ENCODE data around the gene COPG2.
"Not testable (repeated sequence)": the region's sequence is repeated elsewhere in the genome, so short reads cannot be mapped to it uniquely, and the experiment has no call there.

The COPG2 gene

GRCh38 chr7:130570144-130570543 lies 98.4 kb downstream of the COPG2 start:
- in situ Hi-C loops (cut with MboI; ENCODE audit: low sequenced_read_pairs) = not testable (repeated sequence)

- in situ Hi-C loops (cut with MboI; ENCODE audit: low sequenced_read_pairs) = no loop called here
Measured at GRCh38 chr7:130566898-130567280, 101.7 kb downstream of the COPG2 start.

DNA sequence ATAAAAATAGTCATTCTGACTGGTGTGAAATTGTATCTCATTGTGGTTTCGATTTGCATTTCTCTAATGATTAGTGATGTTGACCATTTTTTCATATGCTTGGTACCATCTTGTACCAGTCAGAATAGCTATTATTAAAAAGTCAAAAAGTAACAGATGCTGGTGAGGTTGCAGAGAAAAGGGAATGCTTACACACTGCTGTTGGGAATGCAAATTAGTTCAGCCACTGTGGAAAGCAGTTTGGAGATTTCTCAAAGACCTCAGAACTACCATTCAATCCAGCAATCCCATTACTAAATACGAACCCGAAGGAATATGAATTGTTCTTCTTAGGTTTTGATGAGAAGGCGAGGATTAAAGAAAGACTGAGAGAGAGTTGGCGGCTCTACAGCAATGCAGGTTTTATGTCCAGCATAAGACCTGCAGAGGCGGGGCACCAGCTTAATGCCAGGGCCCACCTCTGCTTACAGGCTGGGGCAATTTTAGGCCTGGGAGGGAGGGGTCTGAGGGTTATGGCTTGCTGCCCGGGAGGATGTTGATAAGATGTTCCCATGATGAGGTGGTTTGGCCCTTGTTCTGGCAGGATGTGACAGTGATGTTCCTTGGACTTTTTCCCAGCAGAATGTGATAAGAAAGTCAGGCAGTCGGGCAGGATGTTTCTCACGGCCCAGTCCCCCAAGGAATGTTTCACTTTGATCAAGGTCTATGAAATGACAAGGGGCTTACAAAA lies 102.2 kb downstream of the COPG2 start:
- in situ Hi-C loops (cut with MboI; ENCODE audit: low sequenced_read_pairs) = no loop called here

GRCh38 chr7:130560972-130561371 lies 107.6 kb downstream of the COPG2 start:
- in situ Hi-C loops (cut with MboI; ENCODE audit: low sequenced_read_pairs) = no loop called here

GRCh38 chr7:130559184-130559583 lies 109.4 kb downstream of the COPG2 start:
- in situ Hi-C loops (cut with MboI; ENCODE audit: low sequenced_read_pairs) = no loop called here

- in situ Hi-C loops (cut with MboI; ENCODE audit: low sequenced_read_pairs) = no loop called here
Measured at GRCh38 chr7:130554481-130554880, 114.1 kb downstream of the COPG2 start.

DNA sequence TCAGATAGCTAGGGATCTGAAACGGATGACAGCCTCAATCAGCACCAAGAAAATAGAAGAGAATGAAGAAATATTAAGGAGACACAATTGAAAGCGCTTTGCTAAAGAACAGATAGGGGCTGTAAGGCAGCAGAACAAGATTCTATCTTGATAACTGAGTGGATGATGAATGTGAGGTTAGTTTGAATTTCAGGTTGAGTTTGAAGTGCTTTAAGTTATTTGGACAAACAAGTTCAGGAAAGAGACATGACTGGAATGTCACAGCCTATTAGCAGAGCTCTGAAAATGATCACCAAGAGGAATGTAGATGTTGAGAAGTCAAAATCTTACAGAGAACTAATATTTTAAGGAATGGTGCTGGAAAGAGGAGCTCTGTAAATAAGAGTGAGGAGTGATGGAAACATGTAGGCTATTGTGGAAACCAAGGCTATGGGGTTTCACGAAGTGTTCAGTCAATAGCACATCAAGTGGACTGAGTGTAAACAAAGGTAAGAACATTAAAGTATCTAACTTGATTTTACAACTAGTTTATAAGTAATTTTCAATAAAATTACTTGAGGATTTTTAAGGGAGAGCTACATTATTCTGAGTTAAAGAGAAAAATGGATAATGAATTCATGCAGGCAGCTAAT lies 115.0 kb downstream of the COPG2 start:
- in situ Hi-C loops (cut with MboI; ENCODE audit: low sequenced_read_pairs) = no loop called here

DNA sequence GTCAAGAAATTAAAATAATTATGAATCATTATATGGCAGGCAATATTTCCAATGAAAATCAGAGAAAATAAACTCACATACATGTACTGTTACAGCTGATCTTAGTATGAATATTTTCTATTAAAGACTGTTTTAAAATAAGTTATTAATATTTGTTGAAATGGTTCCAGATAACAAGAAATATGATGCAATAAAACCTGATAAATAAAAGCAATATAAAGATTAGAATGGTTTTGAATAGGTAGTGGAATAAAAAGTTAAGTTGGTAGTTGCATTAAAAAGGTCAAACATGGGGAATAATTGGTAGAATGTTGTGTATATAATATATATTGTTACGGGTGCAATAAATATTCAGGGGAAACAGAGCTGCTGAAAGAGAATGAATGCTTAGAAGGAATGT lies 124.2 kb downstream of the COPG2 start:
- in situ Hi-C loops (cut with MboI; ENCODE audit: low sequenced_read_pairs) = no loop called here

GRCh38 chr7:130543487-130544010 lies 125.0 kb downstream of the COPG2 start:
- in situ Hi-C loops (cut with MboI; ENCODE audit: low sequenced_read_pairs) = no loop called here

DNA sequence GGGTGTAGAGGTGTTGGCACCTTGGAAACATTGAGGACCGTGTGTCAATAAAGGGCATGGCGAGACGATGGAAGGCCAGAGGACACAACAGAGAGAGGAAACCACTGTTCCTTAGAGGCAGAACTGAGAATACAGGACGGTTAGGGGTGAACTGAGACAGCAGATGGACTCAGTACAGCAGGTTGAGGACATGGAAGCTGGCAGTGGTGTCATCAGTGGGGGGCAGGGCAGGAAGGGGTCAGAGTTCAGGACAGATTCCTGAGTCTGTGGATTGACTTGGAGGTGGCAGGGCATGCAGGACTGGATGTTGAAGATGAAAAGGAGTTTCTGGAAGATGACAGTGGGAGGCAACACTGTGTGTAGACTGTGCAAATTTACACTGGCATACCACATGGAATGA lies 126.3 kb downstream of the COPG2 start:
- in situ Hi-C loops (cut with MboI; ENCODE audit: low sequenced_read_pairs) = not testable (repeated sequence)

DNA sequence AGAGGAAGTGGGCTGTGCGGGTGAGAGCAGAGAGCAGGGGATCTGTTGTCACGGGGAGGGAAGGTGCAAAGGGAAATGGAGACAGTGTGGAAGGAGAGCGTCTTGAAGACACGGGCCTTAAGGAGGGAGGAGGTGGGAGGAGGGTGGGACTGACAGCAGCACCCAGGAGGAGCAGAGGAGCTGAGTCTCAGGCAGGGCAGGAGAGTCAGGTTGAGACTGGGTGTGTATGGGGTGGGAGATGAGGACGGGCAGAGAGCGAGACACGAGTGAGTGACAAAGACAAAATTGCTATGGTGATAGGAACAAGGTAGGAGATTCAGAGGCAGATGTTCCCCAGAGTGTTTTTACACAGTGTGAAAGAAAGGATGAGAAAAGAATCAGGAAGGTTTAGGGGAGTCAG lies 127.3 kb downstream of the COPG2 start:
- in situ Hi-C loops (cut with MboI; ENCODE audit: low sequenced_read_pairs) = not testable (repeated sequence)

- in situ Hi-C loops (cut with MboI; ENCODE audit: low sequenced_read_pairs) = not testable (repeated sequence)
Measured at GRCh38 chr7:130537894-130538293, 130.7 kb downstream of the COPG2 start.

- in situ Hi-C loops (cut with MboI; ENCODE audit: low sequenced_read_pairs) = no loop called here
Measured at GRCh38 chr7:130529417-130529816, 139.1 kb downstream of the COPG2 start.

DNA sequence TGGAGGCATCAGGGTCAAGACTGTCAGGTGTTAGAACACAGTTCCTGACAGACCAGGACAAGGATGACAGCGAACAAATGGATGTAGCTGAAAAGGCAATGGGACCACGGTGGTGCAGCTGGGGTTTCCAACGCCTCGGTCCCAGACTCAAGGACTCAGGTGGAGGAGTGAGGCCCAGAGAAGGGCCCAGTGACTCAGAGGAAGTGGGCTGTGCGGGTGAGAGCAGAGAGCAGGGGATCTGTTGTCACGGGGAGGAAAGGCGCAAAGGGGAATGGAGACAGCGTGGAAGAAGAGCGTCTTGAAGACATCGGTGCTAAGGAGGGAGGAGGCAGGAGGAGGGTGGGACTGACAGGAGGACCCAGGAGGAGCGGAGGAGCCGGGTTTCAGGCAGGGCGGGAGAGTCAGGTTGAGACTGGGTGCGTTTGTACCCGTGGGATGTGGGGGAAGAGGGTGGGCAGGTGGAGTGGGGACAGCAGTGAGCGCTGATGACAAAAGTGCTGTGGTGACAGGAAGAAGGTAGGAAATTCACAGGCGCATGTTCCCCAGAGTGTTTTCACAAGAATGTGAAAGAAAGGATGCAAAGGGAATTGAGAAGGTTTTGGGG lies 140.7 kb downstream of the COPG2 start:
- in situ Hi-C loops (cut with MboI; ENCODE audit: low sequenced_read_pairs) = not testable (repeated sequence)

DNA sequence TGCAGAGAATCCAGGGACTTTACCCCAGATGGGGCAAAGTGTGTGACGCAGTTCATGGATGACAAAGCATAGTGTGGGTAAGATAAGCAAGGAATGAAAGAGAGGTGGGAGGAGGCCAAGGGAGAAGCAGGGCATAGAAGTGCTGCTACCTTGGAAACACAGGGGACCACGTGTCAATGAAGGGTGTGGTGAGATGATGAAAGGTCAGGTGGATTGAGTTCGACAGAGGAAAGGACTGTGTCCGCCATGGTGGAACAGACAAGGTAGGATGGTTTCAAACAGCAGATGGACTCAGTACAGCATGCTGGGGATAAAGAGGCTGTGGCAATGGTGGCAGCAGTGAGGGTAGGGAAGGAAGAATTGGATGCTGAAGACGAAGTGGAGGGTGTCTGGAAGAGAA lies 143.9 kb downstream of the COPG2 start:
- in situ Hi-C loops (cut with MboI; ENCODE audit: low sequenced_read_pairs) = no loop called here

DNA sequence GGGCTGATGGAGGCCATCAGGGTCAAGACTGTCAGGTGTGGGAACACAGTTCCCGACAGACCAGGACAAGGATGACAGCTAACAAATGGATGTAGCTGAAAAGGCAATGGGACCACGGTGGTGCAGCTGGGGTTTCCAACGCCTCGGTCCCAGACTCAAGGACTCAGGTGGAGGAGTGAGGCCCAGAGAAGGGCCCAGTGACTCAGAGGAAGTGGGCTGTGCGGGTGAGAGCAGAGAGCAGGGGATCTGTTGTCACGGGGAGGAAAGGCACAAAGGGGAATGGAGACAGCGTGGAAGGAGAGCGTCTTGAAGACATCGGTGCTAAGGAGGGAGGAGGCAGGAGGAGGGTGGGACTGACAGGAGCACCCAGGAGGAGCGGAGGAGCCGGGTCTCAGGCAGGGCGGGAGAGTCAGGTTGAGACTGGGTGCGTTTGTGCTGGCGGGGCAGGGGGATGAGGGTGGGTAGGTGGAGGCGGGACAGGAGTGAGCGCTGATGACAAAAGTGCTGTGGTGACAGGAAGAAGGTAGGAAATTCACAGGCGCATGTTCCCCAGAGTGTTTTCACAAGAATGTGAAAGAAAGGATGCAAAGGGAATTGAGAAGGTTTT lies 144.9 kb downstream of the COPG2 start:
- in situ Hi-C loops (cut with MboI; ENCODE audit: low sequenced_read_pairs) = not testable (repeated sequence)

DNA sequence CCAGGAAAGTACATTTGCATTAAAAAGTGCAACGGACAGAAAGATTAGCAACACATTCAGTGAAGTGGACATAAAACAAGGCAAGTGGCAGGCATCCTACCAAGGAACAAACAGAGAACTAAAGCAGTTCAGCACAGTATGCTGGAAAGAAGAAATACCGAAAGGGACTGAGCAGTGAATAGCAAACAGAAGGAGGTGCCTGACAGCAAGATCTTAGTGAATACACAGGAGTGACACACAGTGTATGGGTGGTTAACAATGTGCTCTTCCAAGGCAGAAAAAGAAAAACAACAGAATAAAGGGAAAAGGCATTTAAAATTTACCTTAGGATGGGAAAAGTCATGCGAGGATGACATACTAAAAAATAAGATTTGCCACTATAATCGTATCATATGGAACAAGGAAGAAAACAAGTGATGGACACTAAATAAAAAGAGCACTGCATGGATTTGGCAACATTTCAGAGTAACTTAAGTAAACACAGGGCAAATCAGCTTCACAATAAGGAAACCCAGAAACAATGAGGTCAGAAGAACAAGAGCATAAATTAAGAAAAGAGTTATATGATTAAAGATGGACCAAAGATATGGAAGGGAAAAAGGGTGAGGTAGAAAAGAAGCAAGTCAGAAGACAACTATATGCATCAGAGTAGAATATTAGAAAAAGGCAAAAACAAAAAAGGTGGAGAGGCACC lies 147.1 kb downstream of the COPG2 start:
- in situ Hi-C loops (cut with MboI; ENCODE audit: low sequenced_read_pairs) = no loop called here

- in situ Hi-C loops (cut with MboI; ENCODE audit: low sequenced_read_pairs) = no loop called here
Measured at GRCh38 chr7:130515315-130516040, 153.1 kb downstream of the COPG2 start.

- in situ Hi-C loops (cut with MboI; ENCODE audit: low sequenced_read_pairs) = no loop called here
Measured at GRCh38 chr7:130513447-130513846, 155.1 kb downstream of the COPG2 start.

DNA sequence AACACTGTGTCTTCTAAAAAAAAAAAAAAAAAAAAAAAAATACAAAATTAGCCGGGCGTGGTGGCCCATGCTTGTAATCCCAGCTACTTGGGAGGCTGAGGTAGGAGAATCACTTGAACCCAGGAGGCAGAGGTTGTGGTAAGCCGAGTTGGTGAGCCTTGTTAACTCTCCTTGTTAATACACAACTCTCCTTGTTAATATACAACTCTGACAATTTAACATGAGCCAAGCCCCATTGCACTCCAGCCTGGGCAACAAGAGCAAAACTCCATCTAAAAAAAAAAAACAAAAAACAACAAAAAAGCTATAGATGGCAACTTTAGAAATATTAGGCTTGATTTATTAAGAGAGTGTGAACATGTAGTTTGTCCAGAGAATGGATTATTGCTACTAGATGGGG lies 156.5 kb downstream of the COPG2 start:
- in situ Hi-C loops (cut with MboI; ENCODE audit: low sequenced_read_pairs) = not testable (repeated sequence)

Data from HL-60/S4 treated with phorbol 12-myristate 13-acetate at 8.2 ng/mL for 4 days and 3 days (cell line).